H1 (cell line): ENCODE results near the gene PLK3. TPM values are rescaled to one million over a fixed set of nuclear protein-coding genes. Genes with fewer than 3 reads are reported as not detected.
A peak's percentile ranks its signal among the peaks of the same experiment; 100 is the strongest.

Experiments used
- CTCF ChIA-PET: fragments of 300-600 bp; sonication (Branson Sonifier 250); formaldehyde crosslinking; loops from one replicate; lab custom pipeline; 2021; ENCODE audit not compliant: partially characterized antibody; lab: Charles Lee
- POLR2A ChIA-PET: fragments of 300-600 bp; sonication (Branson Sonifier 250); formaldehyde crosslinking; loops from one replicate; lab custom pipeline; 2021; ENCODE audit warnings: inconsistent platforms; ENCODE audit not compliant: partially characterized antibody; lab: Charles Lee
- DNase-seq, 2 experiments: peaks; one replicate each; pipeline versions ENCODE4 v3.0.0 to v3.0.0-alpha.2; 2010 to 2022; ENCODE audit warnings: low spot score in 2 of 2, low read depth in 1 of 2, mixed read lengths in 1 of 2
- FAIRE-seq: peaks from 2 replicates; lab custom pipeline; 2011; peaks lifted over from hg19 to GRCh38; lab: Jason Lieb, UNC
- H2AFZ ChIP-seq: 2 replicates; pipeline ENCODE4 v1.8.1; 2012; ENCODE audit warnings: low read length, inconsistent platforms
- H2AK5ac ChIP-seq: 2 replicates; pipeline ENCODE4 v1.6.1; 2013; ENCODE audit warnings: low read depth, low read length
- H2BK120ac ChIP-seq: replicated peaks from 2 replicates; pipeline ENCODE3; 2013; ENCODE audit warnings: low read depth, low read length, inconsistent platforms
- H2BK12ac ChIP-seq: 2 replicates; pipeline ENCODE4 v1.6.1; 2013; ENCODE audit warnings: low read depth, low read length
- H2BK15ac ChIP-seq: 2 replicates; pipeline ENCODE4 v1.6.1; 2013; ENCODE audit warnings: low read length
- H2BK20ac ChIP-seq: 2 replicates; pipeline ENCODE4 v1.6.1; 2013; ENCODE audit warnings: low read length
- H2BK5ac ChIP-seq: 2 replicates; pipeline ENCODE4 v1.6.1; 2013; ENCODE audit warnings: low read depth, low read length
- H3K14ac ChIP-seq: 2 replicates; pipeline ENCODE4 v1.6.1; 2013; ENCODE audit warnings: inconsistent platforms; ENCODE audit not compliant: insufficient read length
- H3K18ac ChIP-seq: 2 replicates; pipeline ENCODE4 v1.6.1; 2013; ENCODE audit warnings: low read length; ENCODE audit errors: extremely low read depth
- H3K23ac ChIP-seq: 2 replicates; pipeline ENCODE4 v1.6.1; 2013; ENCODE audit warnings: inconsistent platforms; ENCODE audit not compliant: insufficient read length
- H3K23me2 ChIP-seq: 2 replicates; pipeline ENCODE4 v1.6.1; 2013; ENCODE audit warnings: low read depth, low read length
- H3K27ac ChIP-seq: 2 replicates; pipeline ENCODE4 v1.6.1; 2011; ENCODE audit warnings: low read depth, low read length, inconsistent platforms
- H3K27me3 ChIP-seq, 4 experiments: replicated peaks in 1 of 4; 1 replicate in 1 of 4; 2 replicates in 3 of 4; pipeline versions ENCODE4 v1.6.1 to v1.8.1; 2011 to 2013; ENCODE audit warnings: low read length in 3 of 4, mild to moderate bottlenecking in 3 of 4, inconsistent platforms in 2 of 4, mixed read lengths in 2 of 4, moderate library complexity in 1 of 4; ENCODE audit not compliant: control insufficient read depth in 3 of 4, insufficient read depth in 3 of 4; ENCODE audit errors: extremely low read depth in 1 of 4
- H3K36me3 ChIP-seq, 4 experiments: 2 replicates each; pipeline versions ENCODE4 v1.6.1 to v1.8.1; 2011 to 2013; ENCODE audit warnings: mild to moderate bottlenecking in 4 of 4, low read length in 3 of 4, moderate library complexity in 2 of 4, control low read depth in 1 of 4, inconsistent platforms in 1 of 4; ENCODE audit not compliant: insufficient read depth in 4 of 4, control insufficient read depth in 2 of 4
- H3K4ac ChIP-seq: replicated peaks from 2 replicates; pipeline ENCODE3; 2013; ENCODE audit warnings: low read length, low read depth, mixed read lengths, inconsistent platforms; ENCODE audit not compliant: insufficient read length
- H3K4me1 ChIP-seq, 4 experiments: replicated peaks in 1 of 4; 1 replicate in 1 of 4; 2 replicates in 3 of 4; pipeline versions ENCODE4 v1.6.1 to v1.8.1; 2011 to 2013; ENCODE audit warnings: low read length in 3 of 4, inconsistent platforms in 2 of 4, mixed read lengths in 1 of 4; ENCODE audit not compliant: insufficient read depth in 4 of 4, control insufficient read depth in 3 of 4
- H3K4me2 ChIP-seq, 2 experiments: 2 replicates each; pipeline versions ENCODE4 v1.6.1 to v1.8.1; 2011 to 2013; ENCODE audit warnings: low read depth in 2 of 2, low read length in 2 of 2, control low read depth in 1 of 2, inconsistent platforms in 1 of 2, mild to moderate bottlenecking in 1 of 2; ENCODE audit not compliant: insufficient read depth in 1 of 2
- H3K4me3 ChIP-seq, 4 experiments: fragments of 200-600, 300-600 bp in 1 of 4; sonication (generic), shearing (Covaris generic), sonication (Bioruptor Twin) in 1 of 4; 2 replicates each; pipeline versions ENCODE4 v1.5.1 to v1.8.1; 2011 to 2016; ENCODE audit warnings: low read length in 4 of 4, low read depth in 3 of 4, control low read depth in 2 of 4, inconsistent platforms in 2 of 4, mild to moderate bottlenecking in 2 of 4, mixed read lengths in 1 of 4, moderate library complexity in 1 of 4; ENCODE audit not compliant: insufficient read depth in 2 of 4; ENCODE audit errors: extremely low read depth in 1 of 4
- H3K56ac ChIP-seq: replicated peaks from 2 replicates; pipeline ENCODE3; 2013; ENCODE audit warnings: low read depth, mild to moderate bottlenecking, mixed read lengths, low read length, inconsistent platforms; ENCODE audit not compliant: insufficient read length
- H3K79me1 ChIP-seq: 2 replicates; pipeline ENCODE4 v1.6.1; 2013; ENCODE audit warnings: low read depth, low read length, control low read depth
- H3K79me2 ChIP-seq, 2 experiments: 2 replicates each; pipeline versions ENCODE4 v1.6.1 to v1.8.1; 2012 to 2013; ENCODE audit warnings: low read length in 2 of 2, mild to moderate bottlenecking in 2 of 2, inconsistent platforms in 1 of 2; ENCODE audit not compliant: insufficient read depth in 2 of 2, control insufficient read depth in 1 of 2
- H3K9ac ChIP-seq, 4 experiments: replicated peaks in 1 of 4; 1 replicate in 1 of 4; 2 replicates in 3 of 4; pipeline versions ENCODE4 v1.6.1 to v1.8.1; 2011 to 2013; ENCODE audit warnings: low read depth in 3 of 4, low read length in 3 of 4, control low read depth in 2 of 4, mild to moderate bottlenecking in 2 of 4, moderate library complexity in 2 of 4, inconsistent platforms in 1 of 4; ENCODE audit errors: extremely low read depth in 1 of 4
- H3K9me3 ChIP-seq, 2 experiments: 2 replicates each; pipeline versions ENCODE4 v1.6.1 to v1.8.1; 2012 to 2013; ENCODE audit warnings: mild to moderate bottlenecking in 2 of 2, moderate library complexity in 2 of 2, control low read depth in 1 of 2, inconsistent platforms in 1 of 2, low read depth in 1 of 2, low read length in 1 of 2, mixed read lengths in 1 of 2; ENCODE audit not compliant: insufficient read depth in 2 of 2
- H4K20me1 ChIP-seq, 2 experiments: replicated peaks in 1 of 2; 2 replicates each; pipeline versions ENCODE3 to v1.8.1; 2011 to 2013; ENCODE audit warnings: inconsistent platforms in 2 of 2, low read length in 2 of 2, mild to moderate bottlenecking in 1 of 2; ENCODE audit not compliant: insufficient read depth in 2 of 2, control insufficient read depth in 1 of 2
- H4K5ac ChIP-seq: 2 replicates; pipeline ENCODE4 v1.6.1; 2013; ENCODE audit warnings: low read length, low read depth, mixed read lengths, inconsistent platforms; ENCODE audit not compliant: insufficient read length
- H4K8ac ChIP-seq: 2 replicates; pipeline ENCODE4 v1.8.0; 2013; ENCODE audit warnings: mild to moderate bottlenecking, moderate library complexity, low read length, inconsistent platforms; ENCODE audit not compliant: insufficient read depth; ENCODE audit errors: extremely low read depth
- H4K91ac ChIP-seq: replicated peaks from 2 replicates; pipeline ENCODE3; 2013; ENCODE audit warnings: low read length, mixed read lengths, inconsistent platforms; ENCODE audit not compliant: insufficient read length
- SP1 ChIP-seq: IDR thresholded peaks from 2 replicates; pipeline ENCODE4 v1.6.1; 2011; ENCODE audit warnings: low read depth, low read length
- WGBS, 2 experiments: shearing (Covaris generic) in 1 of 2; methylation state at CpG; one replicate each; pipeline versions ENCODE4 v1.1.6 to v1.1.7; 2013 to 2015; ENCODE audit warnings: low lambda C conversion rate in 2 of 2, mixed read lengths in 2 of 2, inconsistent platforms in 1 of 2, low coverage in 1 of 2, missing lambda C conversion rate in 1 of 2; ENCODE audit not compliant: insufficient replicate concordance in 2 of 2, insufficient coverage in 1 of 2, insufficient read length in 1 of 2; ENCODE audit errors: extremely low coverage in 1 of 2, missing lambda C conversion rate in 1 of 2; 5-methylcytosine and 5-hydroxymethylcytosine counted together
- polyA plus RNA-seq, 7 experiments: library from polyadenylated mRNA; depleted of rRNA in 3 of 7; stranded (reverse) in 5 of 7; unstranded in 2 of 7; fragments of >200 nt in 5 of 7; fragments of 200-250 nt in 2 of 7; gene quantifications; 1 replicate in 5 of 7; 2 replicates in 1 of 7; 4 replicates in 1 of 7; pipeline versions ENCODE4 v1.2.1 to v1.2.3, GENCODE V29; 2011 to 2013; ENCODE audit warnings: missing spikeins in 2 of 7, mixed read lengths in 2 of 7
- total RNA-seq: library from RNA; stranded (reverse); fragmentation: NEBNext Ultra II Directional; extraction: Animal tissue kit (Norgen Biotek cat#: 25700); gene quantifications from 2 replicates; pipeline ENCODE4 v1.2.1, GENCODE V29; 2021

PLK3 gene
- total and polyA plus RNA-seq, 2 of the 8 experiments (the other 6 are each of a cell fraction or from before 2014, with no cell fraction given): 7.9 to 12.3 TPM

- Histone ChIP-seq H3K9me3 (no peaks in the 10 kb centered on the region), H4K5ac (no peak overlapping the region), H2AK5ac (no peak overlapping the region), H3K79me1 (no peaks in the 10 kb centered on the region), H3K27ac (no peak overlapping the region), H2BK20ac (no peak overlapping the region), H2BK120ac (no peak overlapping the region), H4K20me1 (no peaks in the 10 kb centered on the region), H3K4ac (no peak overlapping the region), H2BK15ac (peak overlapping the region; percentile 61; the same call in 1 of the 2 replicates), H3K79me2 (no peaks in the 10 kb centered on the region), H3K14ac (no peak overlapping the region), H3K4me2 (no peak overlapping the region; a peak in 1 of 4 replicates), H2BK12ac (no peak overlapping the region), H3K23ac (no peak overlapping the region), H2BK5ac (no peak overlapping the region), H3K4me3 (no peak overlapping the region), H2AFZ (no peak overlapping the region), H4K8ac (peak overlapping the region; percentile 63; the same call in 1 of the 2 replicates), H3K4me1 (peaks cover 0 to 8% (median 3%) of the 10 kb centered on the region in 4 experiments; a peak in 6 of 7 replicates), H3K56ac (no peak overlapping the region), H3K23me2 (no peaks in the 10 kb centered on the region), H3K18ac (no peak overlapping the region; the same call in 1 of the 2 replicates), H3K27me3 (no peaks in the 10 kb centered on the region), H3K9ac (no peak overlapping the region), H4K91ac (no peak overlapping the region), H3K36me3 (no peaks in the 10 kb centered on the region)
- TF ChIP-seq SP1: no peak
- POLR2A ChIA-PET: interaction anchor here (0.6 to 7.7 kb wide), 5 partner anchors 11 to 524 kb away, joined by 3 to 128 read pairs (median 4); no protein-coding TSS in a partner anchor
- DNase-seq (no peak), FAIRE-seq (no peak)
- CTCF ChIA-PET: interaction anchor here (0.9 to 5.9 kb wide), 7 partner anchors 9 to 472 kb away, joined by 3 to 36 read pairs (median 9); partner anchors contain the start of genes HECTD3 and UROD
- 66% methylated on average over 9 of the region's 9 CpGs; no CpG with 5 or more reads in 1 of the 2 experiments for WGBS, 2 experiments
Measured at GRCh38 chr1:44831516-44831915, 31.3 kb downstream of the PLK3 start.
